ENCODE data around the gene MRAS.
"Not testable (repeated sequence)": the region's sequence is repeated elsewhere in the genome, so short reads cannot be mapped to it uniquely, and the experiment has no call there.

Gene MRAS

GRCh38 chr3:138450704-138451424, 102.5 kb downstream of the MRAS start:
- no peak for DNase-seq

- DNase-seq: no peak
Observed at GRCh38 chr3:138451595-138452162, 103.3 kb downstream of the MRAS start.

- DNase-seq: no peak
Observed at GRCh38 chr3:138452436-138452835, 104.1 kb downstream of the MRAS start.

GRCh38 chr3:138453940-138454339, 105.6 kb downstream of the MRAS start:
- not testable (repeated sequence) for DNase-seq
